Measurements from ENCODE around the gene NAA20. TPM values are rescaled to one million over a fixed set of nuclear protein-coding genes. Genes with fewer than 3 reads are reported as not detected.

Gene NAA20
- total and polyA plus RNA-seq, 9 of the 15 experiments (the other 6 are each of a cell fraction or from before 2014, with no cell fraction given): 51.4 to 361 (median 84.6) TPM

DNA sequence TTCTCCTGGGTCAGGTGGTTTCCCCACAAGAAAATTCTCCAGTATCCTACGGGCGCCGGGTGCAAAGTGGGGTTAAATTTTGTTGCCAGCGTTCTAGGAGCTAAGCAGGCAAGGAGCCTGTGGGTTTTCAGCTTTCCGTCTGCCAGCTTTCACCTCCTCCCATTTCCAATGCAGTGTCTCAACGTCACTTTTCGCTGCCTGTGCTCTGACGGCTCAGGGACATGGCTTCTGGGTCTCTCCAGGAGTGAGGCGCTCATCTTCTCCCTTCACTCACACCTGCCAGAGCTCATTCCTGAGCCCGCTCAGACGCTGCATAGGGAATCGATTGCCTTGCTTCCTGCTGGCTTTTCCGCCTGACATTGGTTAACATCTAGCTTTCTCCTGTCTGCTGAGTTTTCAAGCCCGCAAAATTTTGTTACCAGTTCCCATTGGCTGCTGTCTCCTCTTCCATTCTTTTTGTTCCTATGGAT is 7.3 kb upstream of the NAA20 start:
- TF ChIP-seq CBX2 (IDR thresholded peaks at IDR 0.05; ENCODE audit: insufficient read depth, low read length, poor library complexity, severe bottlenecking): peak; percentile 69
- no peak for TF ChIP-seq TBP (optimal IDR thresholded peaks at IDR 0.05; ENCODE audit: low read depth, low read length)
- BruUV-seq (replicated peaks): no TSS peak
- Histone ChIP-seq H3K27ac (ENCODE audit: extremely low read depth, low read depth, low read length) (no peak overlapping the region), H3K36me3 (ENCODE audit: control insufficient read depth, insufficient read depth, low read length) (no peaks in the 10 kb centered on the region), H3K9ac (ENCODE audit: insufficient read depth in 1 of 2, low read depth in 2 of 2, low read length in 2 of 2) (no peak overlapping the region), H3K27me3 (ENCODE audit: control insufficient read depth in 2 of 2, insufficient read depth in 2 of 2, low read length in 2 of 2) (peaks cover 9 to 16% of the 10 kb centered on the region in 2 experiments; a peak in 3 of 5 replicates), H4K20me1 (replicated peaks; ENCODE audit: control insufficient read depth, insufficient read depth, low read length) (no peaks in the 10 kb centered on the region), H3K4me1 (replicated peaks in 1 of 2; ENCODE audit: control insufficient read depth in 2 of 2, insufficient read depth in 2 of 2, low read length in 2 of 2) (no peaks in the 10 kb centered on the region; a peak in 1 of 5 replicates), H3K9me1 (ENCODE audit: control insufficient read depth, insufficient read depth, low read length) (no peaks in the 10 kb centered on the region), H3K79me2 (ENCODE audit: control insufficient read depth, insufficient read depth, low read length) (no peaks in the 10 kb centered on the region), H3K9me3 (replicated peaks; ENCODE audit: control insufficient read depth, insufficient read depth, low read depth, low read length) (no peaks in the 10 kb centered on the region), H3K4me3 (no peak overlapping the region), H2AFZ (ENCODE audit: low read depth, low read length) (no peak overlapping the region), H3K4me2 (ENCODE audit: insufficient read depth, low read length) (no peak overlapping the region)
- 0% methylated on average over 13 of the region's 14 CpGs for WGBS (ENCODE audit: insufficient coverage, low coverage, missing lambda C conversion rate)
- FAIRE-seq: no peak
- ATAC-seq: no peak
- in situ Hi-C loops (cut with MboI): no loop called here
- ChIA-PET POLR2A (no interaction called here), CTCF (ENCODE audit: low intra/inter-chr PET ratio) (no interaction called here)
- intact Hi-C loops (cut with micrococcal nuclease): loop anchor here (10.0 kb wide), 1 partner anchor 565 kb away; no protein-coding TSS in a partner anchor
- DNase-seq (ENCODE audit: extremely low read depth in 1 of 4, low spot score in 3 of 4): no peak

- Histone ChIP-seq H3K79me2 (ENCODE audit: control insufficient read depth, insufficient read depth, low read length) (no peaks in the 10 kb centered on the region), H3K9me1 (ENCODE audit: control insufficient read depth, insufficient read depth, low read length) (no peaks in the 10 kb centered on the region), H4K20me1 (replicated peaks; ENCODE audit: control insufficient read depth, insufficient read depth, low read length) (no peaks in the 10 kb centered on the region), H3K4me3 (no peak overlapping the region), H3K36me3 (ENCODE audit: control insufficient read depth, insufficient read depth, low read length) (no peaks in the 10 kb centered on the region), H2AFZ (ENCODE audit: low read depth, low read length) (no peak overlapping the region), H3K27me3 (ENCODE audit: control insufficient read depth in 2 of 2, insufficient read depth in 2 of 2, low read length in 2 of 2) (peaks cover 9 to 11% of the 10 kb centered on the region in 2 experiments; a peak in 3 of 5 replicates), H3K9me3 (replicated peaks; ENCODE audit: control insufficient read depth, insufficient read depth, low read depth, low read length) (no peaks in the 10 kb centered on the region), H3K27ac (ENCODE audit: extremely low read depth, low read depth, low read length) (no peak overlapping the region), H3K4me2 (ENCODE audit: insufficient read depth, low read length) (no peak overlapping the region), H3K9ac (ENCODE audit: insufficient read depth in 1 of 2, low read depth in 2 of 2, low read length in 2 of 2) (no peak overlapping the region), H3K4me1 (replicated peaks in 1 of 2; ENCODE audit: control insufficient read depth in 2 of 2, insufficient read depth in 2 of 2, low read length in 2 of 2) (no peaks in the 10 kb centered on the region)
- ChIA-PET CTCF (ENCODE audit: low intra/inter-chr PET ratio) (no interaction called here), POLR2A (no interaction called here)
- TF ChIP-seq TCF7 (IDR thresholded peaks at IDR 0.05; ENCODE audit: borderline replicate concordance) (no peak), HES1 (IDR thresholded peaks at IDR 0.05; ENCODE audit: low read depth) (no peak), ZNF316 (IDR thresholded peaks at IDR 0.05) (peak; percentile 39; the same call in 1 of the 2 replicates), HBP1 (CRISPR knock-in tag; IDR thresholded peaks at IDR 0.05) (no peak)
- ATAC-seq (no peak), FAIRE-seq (no peak), DNase-seq (ENCODE audit: extremely low read depth in 1 of 4, low spot score in 3 of 4) (no peak)
- in situ Hi-C loops (cut with MboI) (no loop called here), intact Hi-C loops (cut with micrococcal nuclease) (loop anchor here (10.0 kb wide), 1 partner anchor 564 kb away; no protein-coding TSS in a partner anchor)
- BruUV-seq (replicated peaks): no TSS peak
- 0% methylated on average over 3 of the region's 4 CpGs for WGBS (ENCODE audit: insufficient coverage, low coverage, missing lambda C conversion rate)
Observed at GRCh38 chr20:20010639-20011500, 6.3 kb upstream of the NAA20 start.

Data from K562 (cell line).